ENCODE data around the gene FARP2. TPM values are rescaled to one million over a fixed set of nuclear protein-coding genes. Genes with fewer than 3 reads are reported as not detected.

Gene FARP2
- total RNA-seq, 1 donor from 2014 or later, result 57.1 TPM

DNA sequence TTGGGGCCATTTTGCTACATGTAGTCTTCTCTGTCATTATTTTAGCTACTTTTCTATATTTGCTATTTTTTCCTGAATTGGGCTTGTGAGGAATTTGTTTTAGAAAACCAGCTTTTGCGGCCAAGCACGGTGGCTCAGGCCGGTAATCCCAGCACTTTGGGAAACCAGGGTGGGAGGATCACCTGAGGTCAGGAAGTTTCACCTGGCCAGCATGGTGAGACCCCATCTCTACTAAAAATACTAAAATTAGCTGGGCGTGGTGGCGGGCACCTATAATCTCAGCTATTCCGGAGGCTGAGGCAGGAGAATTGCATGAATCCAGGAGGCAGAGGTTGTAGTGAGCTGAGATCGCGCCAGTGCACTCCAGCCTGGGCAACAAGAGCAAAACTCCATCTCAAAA lies 35.7 kb upstream of the FARP2 start:
- Mint-ChIP-seq H3K36me3 (ENCODE audit: low read depth) (peaks cover 4% of the 10 kb centered on the region), H3K4me3 (ENCODE audit: unreplicated experiment) (no peak overlapping the region), H3K27ac (ENCODE audit: unreplicated experiment) (peak overlapping the region; percentile 19), H3K9me3 (ENCODE audit: low read depth) (no peaks in the 10 kb centered on the region), H3K4me1 (ENCODE audit: low read depth) (peaks cover 77% of the 10 kb centered on the region), H3K27me3 (ENCODE audit: low read depth) (no peaks in the 10 kb centered on the region)
- TF ChIP-seq, protein P1, sequence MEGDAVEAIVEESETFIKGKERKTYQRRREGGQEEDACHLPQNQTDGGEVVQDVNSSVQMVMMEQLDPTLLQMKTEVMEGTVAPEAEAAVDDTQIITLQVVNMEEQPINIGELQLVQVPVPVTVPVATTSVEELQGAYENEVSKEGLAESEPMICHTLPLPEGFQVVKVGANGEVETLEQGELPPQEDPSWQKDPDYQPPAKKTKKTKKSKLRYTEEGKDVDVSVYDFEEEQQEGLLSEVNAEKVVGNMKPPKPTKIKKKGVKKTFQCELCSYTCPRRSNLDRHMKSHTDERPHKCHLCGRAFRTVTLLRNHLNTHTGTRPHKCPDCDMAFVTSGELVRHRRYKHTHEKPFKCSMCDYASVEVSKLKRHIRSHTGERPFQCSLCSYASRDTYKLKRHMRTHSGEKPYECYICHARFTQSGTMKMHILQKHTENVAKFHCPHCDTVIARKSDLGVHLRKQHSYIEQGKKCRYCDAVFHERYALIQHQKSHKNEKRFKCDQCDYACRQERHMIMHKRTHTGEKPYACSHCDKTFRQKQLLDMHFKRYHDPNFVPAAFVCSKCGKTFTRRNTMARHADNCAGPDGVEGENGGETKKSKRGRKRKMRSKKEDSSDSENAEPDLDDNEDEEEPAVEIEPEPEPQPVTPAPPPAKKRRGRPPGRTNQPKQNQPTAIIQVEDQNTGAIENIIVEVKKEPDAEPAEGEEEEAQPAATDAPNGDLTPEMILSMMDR (IDR thresholded peaks at IDR 0.05), result no peak
- DNase-seq (ENCODE audit: low spot score), result no peak

DNA sequence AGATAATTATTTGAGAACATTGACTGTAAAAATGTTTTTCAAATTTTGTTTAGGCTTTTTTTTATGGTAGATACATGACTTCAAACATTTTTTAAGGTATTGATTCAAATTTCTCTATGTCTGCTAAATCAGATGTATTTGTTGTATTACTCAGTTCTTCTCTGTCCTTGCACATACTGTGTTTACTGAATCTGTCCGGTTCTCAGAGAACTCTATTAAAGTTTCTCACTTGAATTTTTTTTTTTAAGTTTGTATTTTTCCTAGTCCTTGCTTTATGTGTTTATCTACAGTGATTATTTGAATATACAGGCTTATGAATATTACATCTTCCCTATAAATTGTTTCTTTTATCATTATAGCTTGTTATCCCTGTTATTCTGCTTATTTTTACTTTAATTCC lies 35.1 kb upstream of the FARP2 start:
- no peak for DNase-seq (ENCODE audit: low spot score)
- peaks cover 77% of the 10 kb centered on the region for H3K4me1 Mint-ChIP-seq (ENCODE audit: low read depth)
- H3K36me3 Mint-ChIP-seq (ENCODE audit: low read depth), result peaks cover 6% of the 10 kb centered on the region
- peak overlapping the region; percentile 33 for H3K4me3 Mint-ChIP-seq (ENCODE audit: unreplicated experiment)
- TF ChIP-seq, protein P1 (IDR thresholded peaks at IDR 0.05), result no peak
- peak overlapping the region; percentile 80 for H3K27ac Mint-ChIP-seq (ENCODE audit: unreplicated experiment)
- H3K27me3 Mint-ChIP-seq (ENCODE audit: low read depth), result no peaks in the 10 kb centered on the region
- H3K9me3 Mint-ChIP-seq (ENCODE audit: low read depth), result no peaks in the 10 kb centered on the region

DNA sequence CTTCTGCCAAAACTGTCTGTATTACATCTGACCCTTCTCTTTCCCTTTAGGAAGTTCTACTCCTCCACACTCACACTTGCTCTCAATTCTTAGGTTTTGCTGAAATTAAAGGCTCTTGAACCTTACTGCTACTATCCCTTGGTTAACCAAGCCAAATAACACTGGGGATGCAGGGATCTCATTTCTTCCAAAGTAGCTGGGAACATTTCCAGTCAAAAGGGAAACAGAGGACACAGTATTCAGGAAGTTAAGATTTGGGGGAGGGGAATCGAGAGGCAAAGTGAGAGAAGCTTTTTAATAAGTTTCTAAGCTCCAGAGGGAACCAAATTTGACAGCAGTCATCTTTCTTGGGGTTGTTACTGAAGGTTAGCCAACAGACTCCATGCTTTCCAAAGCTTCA lies 34.2 kb upstream of the FARP2 start:
- TF ChIP-seq, protein P1 (IDR thresholded peaks at IDR 0.05), result no peak
- DNase-seq (ENCODE audit: low spot score), result no peak
- Mint-ChIP-seq H3K4me3 (ENCODE audit: unreplicated experiment) (no peak overlapping the region), H3K36me3 (ENCODE audit: low read depth) (peaks cover 6% of the 10 kb centered on the region), H3K27me3 (ENCODE audit: low read depth) (no peaks in the 10 kb centered on the region), H3K27ac (ENCODE audit: unreplicated experiment) (peak overlapping the region; percentile 80), H3K9me3 (ENCODE audit: low read depth) (no peaks in the 10 kb centered on the region), H3K4me1 (ENCODE audit: low read depth) (peaks cover 75% of the 10 kb centered on the region)

DNA sequence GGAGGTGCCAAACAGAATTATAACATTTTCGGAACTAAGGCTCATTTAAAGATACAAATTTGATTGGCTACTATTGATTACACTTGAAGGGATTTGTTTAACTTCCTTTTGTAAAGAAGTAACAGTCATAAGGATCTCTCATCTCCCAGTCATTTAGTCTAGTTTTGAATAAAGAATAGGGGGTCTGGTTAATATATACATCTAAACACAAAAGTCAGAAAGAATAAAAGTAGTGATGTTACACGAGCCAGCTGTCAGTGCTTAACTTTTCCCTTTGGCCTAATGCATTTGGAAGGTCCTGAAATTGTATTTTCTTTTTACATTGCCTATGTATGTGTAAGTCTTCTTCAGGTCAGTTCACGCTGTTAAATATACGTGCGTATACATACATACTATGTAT lies 32.3 kb upstream of the FARP2 start:
- peak overlapping the region; percentile 77 for H3K27ac Mint-ChIP-seq (ENCODE audit: unreplicated experiment)
- H3K9me3 Mint-ChIP-seq (ENCODE audit: low read depth), result no peaks in the 10 kb centered on the region

DNA sequence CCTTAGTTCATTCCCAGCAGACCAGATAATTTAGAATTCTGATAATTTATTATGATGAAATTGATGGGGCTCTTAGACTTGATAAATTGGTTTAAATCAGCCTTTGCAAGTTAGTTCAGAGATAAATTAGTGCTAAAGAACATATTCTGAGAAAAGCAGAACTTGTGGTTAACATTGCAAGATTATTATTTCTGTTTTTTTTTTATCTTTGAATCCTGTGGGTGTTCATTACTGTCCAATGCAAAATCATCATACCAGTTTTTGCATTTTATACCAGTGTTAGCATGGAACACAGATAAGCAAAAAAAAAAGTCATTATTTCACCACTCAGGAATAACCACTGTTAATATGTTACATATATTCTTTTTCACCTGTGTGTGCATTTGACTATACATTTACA lies 31.3 kb upstream of the FARP2 start:
- TF ChIP-seq, protein P1 (IDR thresholded peaks at IDR 0.05), result no peak
- DNase-seq (ENCODE audit: low spot score), result no peak
- Mint-ChIP-seq H3K9me3 (ENCODE audit: low read depth) (no peaks in the 10 kb centered on the region), H3K27ac (ENCODE audit: unreplicated experiment) (peak overlapping the region; percentile 77), H3K27me3 (ENCODE audit: low read depth) (no peaks in the 10 kb centered on the region), H3K4me3 (ENCODE audit: unreplicated experiment) (no peak overlapping the region), H3K4me1 (ENCODE audit: low read depth) (peaks cover 52% of the 10 kb centered on the region), H3K36me3 (ENCODE audit: low read depth) (peaks cover 19% of the 10 kb centered on the region)

More for the DNA sequence above, 32.3 kb upstream of the FARP2 start:
- Mint-ChIP-seq H3K36me3 (ENCODE audit: low read depth) (peaks cover 15% of the 10 kb centered on the region), H3K27me3 (ENCODE audit: low read depth) (no peaks in the 10 kb centered on the region), H3K4me3 (ENCODE audit: unreplicated experiment) (no peak overlapping the region), H3K4me1 (ENCODE audit: low read depth) (peaks cover 61% of the 10 kb centered on the region)
- no peak for DNase-seq (ENCODE audit: low spot score)
- TF ChIP-seq, protein P1 (IDR thresholded peaks at IDR 0.05), result no peak

All from chondrocyte (in vitro differentiated cells).